Ascending aorta (tissue), 2 donors: Measurements from ENCODE around the gene BOD1L1. TPM values are rescaled to one million over a fixed set of nuclear protein-coding genes. Genes with fewer than 3 reads are reported as not detected.

Source experiments
- DNase-seq, 2 donors: peaks; one replicate each; pipeline ENCODE4 v3.0.0-alpha.2; 2019; ENCODE audit warnings: low spot score in 2 of 2
- H3K27ac ChIP-seq, 2 donors: fragments of 200-600 bp; sonication (generic); one replicate each; pipeline ENCODE4 v1.5.1; 2016 to 2017; ENCODE audit warnings: mild to moderate bottlenecking in 1 of 2
- H3K27me3 ChIP-seq: fragments of 200-600 bp; sonication (generic); one replicate; pipeline ENCODE4 v1.5.1; 2017
- H3K36me3 ChIP-seq, 2 donors: fragments of 200-600 bp; sonication (generic); one replicate each; pipeline ENCODE4 v1.5.1; 2016
- H3K4me1 ChIP-seq, 2 donors: fragments of 200-600 bp; sonication (generic); one replicate each; pipeline ENCODE4 v1.5.1; 2016 to 2017; ENCODE audit warnings: mild to moderate bottlenecking in 1 of 2
- H3K4me3 ChIP-seq, 2 donors: fragments of 200-600 bp; sonication (generic); one replicate each; pipeline ENCODE4 v1.5.1; 2016 to 2017; ENCODE audit warnings: mild to moderate bottlenecking in 1 of 2
- H3K9me3 ChIP-seq, 2 donors: fragments of 200-600 bp; sonication (generic); one replicate each; pipeline ENCODE4 v1.5.1; 2016
- CTCF ChIP-seq, 3 experiments: fragments of 200-600 bp in 2 of 3; fragments of 450-650 bp in 1 of 3; sonication (generic) in 2 of 3; IDR thresholded peaks; one replicate each; pipeline ENCODE4 v1.5.1; 2016 to 2019; ENCODE audit warnings: antibody characterized with exemption in 3 of 3, mild to moderate bottlenecking in 1 of 3, moderate library complexity in 1 of 3
- intact Hi-C: fragments of 100-400 bp; cut with DNase I; formaldehyde crosslinking; loops from one replicate; pipeline ENCODE4 v1.15.1; 2023
- total RNA-seq: library from RNA; depleted of rRNA; stranded (reverse); fragments of >200 nt; gene quantifications from one replicate; pipeline ENCODE4 v1.1.0, GENCODE V29; 2016

Gene BOD1L1
- total RNA-seq, 1 donor from 2014 or later, result 8.4 TPM

- Histone ChIP-seq H3K27ac (no peak overlapping the region), H3K4me1 (no peaks in the 10 kb centered on the region), H3K4me3 (no peak overlapping the region), H3K9me3 (no peaks in the 10 kb centered on the region), H3K36me3 (peaks cover 73 to 96% of the 10 kb centered on the region in 2 donors), H3K27me3 (no peaks in the 10 kb centered on the region)
- TF ChIP-seq CTCF (IDR thresholded peaks at IDR 0.05), result no peak
- no peak for DNase-seq
- intact Hi-C loops, result no loop called here
These were observed 16.2 kb downstream of the BOD1L1 start for GRCh38 chr4:13611283-13611842.

GRCh38 chr4:13605330-13605729, 22.2 kb downstream of the BOD1L1 start:
- Histone ChIP-seq H3K36me3 (peaks cover 72 to 97% of the 10 kb centered on the region in 2 donors), H3K4me1 (no peaks in the 10 kb centered on the region), H3K9me3 (no peaks in the 10 kb centered on the region), H3K27me3 (no peaks in the 10 kb centered on the region), H3K4me3 (no peak overlapping the region), H3K27ac (no peak overlapping the region)
- intact Hi-C loops, result no loop called here
- no peak for TF ChIP-seq CTCF (IDR thresholded peaks at IDR 0.05)
- no peak for DNase-seq

GRCh38 chr4:13601848-13602247, 25.7 kb downstream of the BOD1L1 start:
- no peak for TF ChIP-seq CTCF (IDR thresholded peaks at IDR 0.05)

GRCh38 chr4:13601048-13601447, 26.5 kb downstream of the BOD1L1 start:
- Histone ChIP-seq H3K4me3 (no peak overlapping the region), H3K9me3 (no peaks in the 10 kb centered on the region), H3K36me3 (peaks cover 56 to 79% of the 10 kb centered on the region in 2 donors), H3K27ac (no peak overlapping the region), H3K27me3 (no peaks in the 10 kb centered on the region), H3K4me1 (no peaks in the 10 kb centered on the region)
- intact Hi-C loops, result no loop called here
- no peak for TF ChIP-seq CTCF (IDR thresholded peaks at IDR 0.05)
- DNase-seq, result no peak

More at GRCh38 chr4:13601848-13602247, 25.7 kb downstream of the BOD1L1 start:
- no peak for DNase-seq
- intact Hi-C loops, result no loop called here
- Histone ChIP-seq H3K4me1 (no peaks in the 10 kb centered on the region), H3K4me3 (no peak overlapping the region), H3K9me3 (no peaks in the 10 kb centered on the region), H3K27me3 (no peaks in the 10 kb centered on the region), H3K27ac (no peak overlapping the region), H3K36me3 (peaks cover 56 to 79% of the 10 kb centered on the region in 2 donors)

- no peak for TF ChIP-seq CTCF (IDR thresholded peaks at IDR 0.05)
- DNase-seq, result no peak
- Histone ChIP-seq H3K36me3 (peaks cover 51 to 78% of the 10 kb centered on the region in 2 donors), H3K4me1 (no peaks in the 10 kb centered on the region), H3K9me3 (no peaks in the 10 kb centered on the region), H3K27me3 (no peaks in the 10 kb centered on the region), H3K27ac (no peak overlapping the region), H3K4me3 (no peak overlapping the region)
- intact Hi-C loops, result no loop called here
These were observed 28.4 kb downstream of the BOD1L1 start for GRCh38 chr4:13599159-13599558.

GRCh38 chr4:13597604-13598003, 29.9 kb downstream of the BOD1L1 start:
- intact Hi-C loops, result no loop called here
- H3K36me3 ChIP-seq, result peaks cover 43 to 77% of the 10 kb centered on the region in 2 donors
- H3K4me3 ChIP-seq, result no peak overlapping the region

More at GRCh38 chr4:13597604-13598003, 29.9 kb downstream of the BOD1L1 start:
- Histone ChIP-seq H3K27ac (no peak overlapping the region), H3K4me1 (no peaks in the 10 kb centered on the region), H3K9me3 (no peaks in the 10 kb centered on the region), H3K27me3 (no peaks in the 10 kb centered on the region)
- TF ChIP-seq CTCF (IDR thresholded peaks at IDR 0.05), result no peak
- DNase-seq, result no peak
